Measurements from ENCODE around the gene TSNAX.

The TSNAX gene

DNA sequence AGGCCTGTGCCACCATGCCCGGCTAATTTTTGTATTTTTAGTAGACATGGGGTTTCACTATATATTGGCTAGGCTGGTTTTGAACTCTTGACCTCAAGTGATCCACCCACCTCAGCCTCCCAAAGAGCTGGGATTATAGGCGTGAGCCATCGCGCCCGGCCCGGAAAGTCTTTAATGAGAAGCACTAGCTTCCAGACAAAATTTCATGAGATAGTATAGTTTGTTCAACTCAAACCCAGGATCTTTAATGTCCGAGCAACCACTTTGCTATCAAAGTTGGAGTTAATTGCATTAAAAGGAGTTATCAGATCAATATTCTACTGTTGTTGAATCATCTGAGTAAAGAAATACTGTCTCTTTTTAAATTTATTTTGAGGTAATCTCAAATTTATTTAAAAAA is 4.8 kb downstream of the TSNAX start:
- FAIRE-seq, result no peak
- DNase-seq (ENCODE audit: insufficient read length, low spot score), result no peak
- TF ChIP-seq POU2F2 (IDR thresholded peaks at IDR 0.05; ENCODE audit: low read depth, low read length) (no peak), PAX5 (IDR thresholded peaks at IDR 0.05; ENCODE audit: insufficient read depth, low read length, severe bottlenecking) (no peak), TAF1 (IDR thresholded peaks at IDR 0.05; ENCODE audit: low read depth, low read length) (no peak), SPI1 (IDR thresholded peaks at IDR 0.05; ENCODE audit: low read depth, low read length) (no peak), POLR2AphosphoS5 (IDR thresholded peaks at IDR 0.05; ENCODE audit: low read depth, low read length) (no peak), POLR2A (IDR thresholded peaks at IDR 0.05; ENCODE audit: low read depth, low read length) (no peak)

- peak; percentile 13 for FAIRE-seq
- no peak for DNase-seq (ENCODE audit: insufficient read length, low spot score)
- no peak for TF ChIP-seq POLR2AphosphoS5 (IDR thresholded peaks at IDR 0.05; ENCODE audit: low read depth, low read length)
- no peak for TF ChIP-seq TAF1 (IDR thresholded peaks at IDR 0.05; ENCODE audit: low read depth, low read length)
- no peak for TF ChIP-seq SPI1 (IDR thresholded peaks at IDR 0.05; ENCODE audit: low read depth, low read length)
- TF ChIP-seq PAX5 (IDR thresholded peaks at IDR 0.05; ENCODE audit: insufficient read depth, low read length, severe bottlenecking), result no peak
- no peak for TF ChIP-seq POLR2A (IDR thresholded peaks at IDR 0.05; ENCODE audit: low read depth, low read length)
- no peak for TF ChIP-seq POU2F2 (IDR thresholded peaks at IDR 0.05; ENCODE audit: low read depth, low read length)
These were observed 6.3 kb downstream of the TSNAX start for GRCh38 chr1:231534703-231535159.

DNA sequence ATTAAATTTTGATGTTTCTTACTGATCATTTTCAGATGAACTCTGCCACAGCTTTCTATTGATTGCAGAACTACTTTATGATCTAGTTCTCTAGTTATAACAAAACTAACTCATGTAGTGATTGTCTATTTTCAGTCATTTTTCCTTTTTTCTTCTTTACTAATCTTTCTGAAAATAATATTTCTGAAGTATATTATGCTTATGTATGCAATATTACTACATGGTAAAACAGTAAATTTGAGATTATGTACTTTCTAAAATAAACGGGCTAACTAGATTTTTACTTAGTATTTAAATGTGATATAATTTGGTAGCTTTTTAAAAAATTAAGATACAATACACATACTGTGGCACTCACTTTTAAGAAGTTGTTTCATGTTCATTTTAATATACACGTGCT is 7.6 kb downstream of the TSNAX start:
- no peak for DNase-seq (ENCODE audit: insufficient read length, low spot score)
- TF ChIP-seq POU2F2 (IDR thresholded peaks at IDR 0.05; ENCODE audit: low read depth, low read length), result no peak
- TF ChIP-seq SPI1 (IDR thresholded peaks at IDR 0.05; ENCODE audit: low read depth, low read length), result no peak
- no peak for TF ChIP-seq TAF1 (IDR thresholded peaks at IDR 0.05; ENCODE audit: low read depth, low read length)
- no peak for TF ChIP-seq PAX5 (IDR thresholded peaks at IDR 0.05; ENCODE audit: insufficient read depth, low read length, severe bottlenecking)
- TF ChIP-seq POLR2A (IDR thresholded peaks at IDR 0.05; ENCODE audit: low read depth, low read length), result no peak
- TF ChIP-seq POLR2AphosphoS5 (IDR thresholded peaks at IDR 0.05; ENCODE audit: low read depth, low read length), result no peak
- no peak for FAIRE-seq

GRCh38 chr1:231540847-231541246 is 12.4 kb downstream of the TSNAX start:
- TF ChIP-seq POLR2AphosphoS5 (IDR thresholded peaks at IDR 0.05; ENCODE audit: low read depth, low read length) (no peak), POU2F2 (IDR thresholded peaks at IDR 0.05; ENCODE audit: low read depth, low read length) (no peak), SPI1 (IDR thresholded peaks at IDR 0.05; ENCODE audit: low read depth, low read length) (no peak), POLR2A (IDR thresholded peaks at IDR 0.05; ENCODE audit: low read depth, low read length) (no peak), PAX5 (IDR thresholded peaks at IDR 0.05; ENCODE audit: insufficient read depth, low read length, severe bottlenecking) (no peak), TAF1 (IDR thresholded peaks at IDR 0.05; ENCODE audit: low read depth, low read length) (no peak)
- no peak for FAIRE-seq

DNA sequence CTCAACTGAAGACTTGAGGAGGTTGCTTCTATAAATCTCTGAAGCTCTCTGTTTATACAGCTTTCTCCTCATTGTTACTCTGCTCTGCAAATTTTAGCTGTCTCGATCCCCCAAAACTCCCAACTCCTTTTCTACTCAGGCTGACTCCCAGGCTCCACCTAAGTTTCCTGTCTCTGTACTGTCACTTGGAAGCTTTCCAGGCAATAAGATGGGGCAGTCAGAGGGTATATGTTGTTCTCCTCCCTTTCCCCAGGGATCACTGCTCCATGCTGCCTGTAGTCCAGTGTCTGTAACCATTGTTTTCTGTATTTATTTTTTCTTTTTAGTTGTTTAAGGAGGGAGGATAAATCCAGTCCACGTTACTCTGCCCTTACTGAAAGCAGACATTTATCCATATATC is 13.4 kb downstream of the TSNAX start:
- DNase-seq (ENCODE audit: insufficient read length, low spot score) (no peak), FAIRE-seq (no peak)
- TF ChIP-seq TAF1 (IDR thresholded peaks at IDR 0.05; ENCODE audit: low read depth, low read length) (no peak), POU2F2 (IDR thresholded peaks at IDR 0.05; ENCODE audit: low read depth, low read length) (no peak), PAX5 (IDR thresholded peaks at IDR 0.05; ENCODE audit: insufficient read depth, low read length, severe bottlenecking) (no peak), SPI1 (IDR thresholded peaks at IDR 0.05; ENCODE audit: low read depth, low read length) (no peak), POLR2A (IDR thresholded peaks at IDR 0.05; ENCODE audit: low read depth, low read length) (no peak), POLR2AphosphoS5 (IDR thresholded peaks at IDR 0.05; ENCODE audit: low read depth, low read length) (no peak)

More at GRCh38 chr1:231540847-231541246, 12.4 kb downstream of the TSNAX start:
- no peak for DNase-seq (ENCODE audit: insufficient read length, low spot score)

DNA sequence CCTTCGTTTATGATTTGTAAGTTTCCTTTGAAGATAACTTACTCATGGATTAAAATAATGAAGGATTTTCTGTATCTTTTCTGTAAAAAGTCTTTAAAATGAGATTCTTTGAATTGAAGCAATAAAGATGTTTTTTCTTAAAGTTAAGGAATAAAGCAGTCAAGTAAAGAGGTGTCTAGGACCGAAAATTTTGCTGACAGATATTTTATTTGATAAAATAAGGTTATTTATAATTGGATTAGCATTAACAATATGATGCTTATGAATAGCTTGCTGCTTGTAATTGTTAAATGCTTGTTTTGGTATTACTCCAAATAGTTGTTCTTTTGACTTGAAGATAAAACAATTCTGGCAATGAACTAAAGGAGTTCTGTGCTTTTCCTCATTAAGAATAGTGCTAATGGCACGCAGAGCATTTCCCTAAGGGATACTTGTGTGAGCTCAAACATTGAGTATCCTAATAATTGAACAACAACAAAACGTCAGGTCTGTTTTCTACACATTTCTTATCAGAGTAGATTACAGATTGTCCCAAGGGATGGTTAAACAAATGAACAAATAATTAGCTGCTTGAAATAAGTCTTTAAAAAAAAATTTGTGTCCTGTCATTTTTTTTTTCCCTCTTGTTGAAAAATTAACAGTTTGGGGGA is 16.6 kb downstream of the TSNAX start:
- no peak for DNase-seq (ENCODE audit: insufficient read length, low spot score)
- TF ChIP-seq POU2F2 (IDR thresholded peaks at IDR 0.05; ENCODE audit: low read depth, low read length) (no peak), SPI1 (IDR thresholded peaks at IDR 0.05; ENCODE audit: low read depth, low read length) (no peak), POLR2AphosphoS5 (IDR thresholded peaks at IDR 0.05; ENCODE audit: low read depth, low read length) (no peak), PAX5 (IDR thresholded peaks at IDR 0.05; ENCODE audit: insufficient read depth, low read length, severe bottlenecking) (no peak), TAF1 (IDR thresholded peaks at IDR 0.05; ENCODE audit: low read depth, low read length) (no peak), POLR2A (IDR thresholded peaks at IDR 0.05; ENCODE audit: low read depth, low read length) (no peak)
- no peak for FAIRE-seq

DNA sequence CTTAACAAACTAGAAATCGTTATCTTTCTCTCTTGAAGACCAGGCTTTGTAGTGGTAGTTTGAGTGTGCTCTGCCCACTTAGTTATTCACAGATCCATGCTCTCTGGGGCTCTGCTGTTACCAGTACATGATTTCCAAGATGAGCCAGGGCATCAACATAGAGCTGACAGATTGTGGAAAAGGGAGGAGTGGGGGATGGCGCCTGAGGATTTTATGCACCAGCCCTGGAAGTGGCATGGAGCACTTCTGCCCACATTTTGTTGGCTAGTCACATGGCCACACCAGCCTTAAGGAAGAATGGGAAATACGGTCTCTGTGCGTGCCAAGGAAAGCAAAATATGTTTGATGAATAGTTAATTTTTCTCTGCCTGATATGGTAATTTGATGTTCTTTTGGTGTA is 18.2 kb downstream of the TSNAX start:
- no peak for TF ChIP-seq TAF1 (IDR thresholded peaks at IDR 0.05; ENCODE audit: low read depth, low read length)
- TF ChIP-seq POU2F2 (IDR thresholded peaks at IDR 0.05; ENCODE audit: low read depth, low read length), result no peak
- no peak for TF ChIP-seq POLR2A (IDR thresholded peaks at IDR 0.05; ENCODE audit: low read depth, low read length)
- no peak for TF ChIP-seq POLR2AphosphoS5 (IDR thresholded peaks at IDR 0.05; ENCODE audit: low read depth, low read length)
- no peak for TF ChIP-seq PAX5 (IDR thresholded peaks at IDR 0.05; ENCODE audit: insufficient read depth, low read length, severe bottlenecking)
- TF ChIP-seq SPI1 (IDR thresholded peaks at IDR 0.05; ENCODE audit: low read depth, low read length), result no peak
- FAIRE-seq, result no peak
- DNase-seq (ENCODE audit: insufficient read length, low spot score), result no peak

- DNase-seq (ENCODE audit: insufficient read length, low spot score), result no peak
- peak; percentile 52 for FAIRE-seq
- TF ChIP-seq POLR2A (IDR thresholded peaks at IDR 0.05; ENCODE audit: low read depth, low read length) (no peak), PAX5 (IDR thresholded peaks at IDR 0.05; ENCODE audit: insufficient read depth, low read length, severe bottlenecking) (no peak), SPI1 (IDR thresholded peaks at IDR 0.05; ENCODE audit: low read depth, low read length) (no peak), POLR2AphosphoS5 (IDR thresholded peaks at IDR 0.05; ENCODE audit: low read depth, low read length) (no peak), TAF1 (IDR thresholded peaks at IDR 0.05; ENCODE audit: low read depth, low read length) (no peak), POU2F2 (IDR thresholded peaks at IDR 0.05; ENCODE audit: low read depth, low read length) (no peak)
These were observed 21.4 kb downstream of the TSNAX start for GRCh38 chr1:231549733-231550447.

DNA sequence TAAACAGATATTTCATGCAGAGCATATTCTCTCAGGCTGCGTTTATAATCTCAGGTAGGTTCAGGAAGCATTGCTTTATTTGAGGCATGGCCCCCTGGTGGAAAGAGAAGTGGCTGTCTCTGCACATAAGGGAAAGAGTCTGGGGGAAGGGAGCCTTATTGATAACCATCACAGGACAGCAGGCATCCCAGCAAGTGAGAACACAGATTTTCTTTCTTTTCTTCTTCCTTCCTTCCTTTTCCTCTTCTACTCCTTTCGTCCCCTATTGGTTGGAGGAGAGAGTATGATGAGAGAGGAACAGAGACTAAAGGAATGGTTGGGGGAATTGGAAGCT is 21.9 kb downstream of the TSNAX start:
- DNase-seq (ENCODE audit: insufficient read length, low spot score) (no peak), FAIRE-seq (peak; percentile 16)
- TF ChIP-seq SPI1 (IDR thresholded peaks at IDR 0.05; ENCODE audit: low read depth, low read length) (no peak), POLR2AphosphoS5 (IDR thresholded peaks at IDR 0.05; ENCODE audit: low read depth, low read length) (no peak), PAX5 (IDR thresholded peaks at IDR 0.05; ENCODE audit: insufficient read depth, low read length, severe bottlenecking) (no peak), TAF1 (IDR thresholded peaks at IDR 0.05; ENCODE audit: low read depth, low read length) (no peak), POLR2A (IDR thresholded peaks at IDR 0.05; ENCODE audit: low read depth, low read length) (no peak), POU2F2 (IDR thresholded peaks at IDR 0.05; ENCODE audit: low read depth, low read length) (no peak)

All from GM12891 (cell line).